Heart left ventricle (tissue), 13 donors: ENCODE data around the gene CYBA.
"Not testable (repeated sequence)": the region's sequence is repeated elsewhere in the genome, so short reads cannot be mapped to it uniquely, and the experiment has no call there.

ENCODE experiments used
- POLR2A ChIP-seq, 2 donors: fragments of 450-650 bp; IDR thresholded peaks; one replicate each; pipeline ENCODE4 v1.6.1; 2017; ENCODE audit warnings: antibody characterized with exemption in 2 of 2, mild to moderate bottlenecking in 2 of 2, moderate library complexity in 2 of 2
- TF ChIP-seq, protein P1 (sequence below), 12 donors: fragments of 200-600 bp; sonication (generic) in 4 of 12; IDR thresholded peaks; one replicate each; pipeline versions ENCODE4 v1.5.0 to v1.8.0; 2018 to 2022; ENCODE audit warnings: antibody characterized with exemption in 12 of 12, mild to moderate bottlenecking in 5 of 12
- donor health status: ischemic (EF 13 %, LVEDD 7.1; RV severe dilation, severe dysfunction).
- donor health status: DM: no; HTN: yes; CAD: no.
- donor health status: DM: no; HTN: no; CAD: no.
- donor health status: ischemic (EF 25% LVEDD 6.9; RV normal size, moderate dysfunction).
- donor health status: ischemic (EF 25% LVEDD 5.7; RV mildly dilated, moderate dysfunction).
- donor health status: ischemic (EF 35%, LVEDD 5.7; RV mildly dilated, moderate dysfunction).
- donor health status: nonischemic (EF 11% LVEDD 7.7; RV severe dilation, severe dysfunction).
- donor health status: DM: yes; HTN: yes; CAD: no.
- donor health status: PGD.
- donor health status: ischemic (EF 29% LVEDD 5.4; RV normal size, mild dysfunction).
- donor health status: nonischemic (EF 23%, LVEDD 6.1; RV moderate dilation, normal function).

DNA sequence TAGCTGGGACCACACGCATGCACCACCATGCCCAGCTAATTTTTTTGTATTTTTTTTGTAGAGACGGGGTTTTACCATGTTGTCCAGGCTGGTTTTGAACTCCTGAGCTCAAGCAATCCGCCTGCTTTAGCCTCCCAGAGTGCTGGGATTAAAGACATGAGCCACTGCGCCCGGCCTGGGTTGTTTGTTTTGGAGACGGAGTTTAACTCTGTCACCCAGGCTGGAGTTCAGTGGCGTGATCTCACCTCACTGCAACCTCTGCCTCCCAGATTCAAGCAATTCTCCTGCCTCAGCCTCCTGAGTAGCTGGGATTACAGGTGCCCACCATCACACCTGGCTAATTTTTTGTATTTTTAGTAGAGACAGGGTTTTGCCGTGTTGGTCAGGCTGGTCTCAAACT, 41.4 kb downstream of the CYBA start:
- TF ChIP-seq, protein P1, sequence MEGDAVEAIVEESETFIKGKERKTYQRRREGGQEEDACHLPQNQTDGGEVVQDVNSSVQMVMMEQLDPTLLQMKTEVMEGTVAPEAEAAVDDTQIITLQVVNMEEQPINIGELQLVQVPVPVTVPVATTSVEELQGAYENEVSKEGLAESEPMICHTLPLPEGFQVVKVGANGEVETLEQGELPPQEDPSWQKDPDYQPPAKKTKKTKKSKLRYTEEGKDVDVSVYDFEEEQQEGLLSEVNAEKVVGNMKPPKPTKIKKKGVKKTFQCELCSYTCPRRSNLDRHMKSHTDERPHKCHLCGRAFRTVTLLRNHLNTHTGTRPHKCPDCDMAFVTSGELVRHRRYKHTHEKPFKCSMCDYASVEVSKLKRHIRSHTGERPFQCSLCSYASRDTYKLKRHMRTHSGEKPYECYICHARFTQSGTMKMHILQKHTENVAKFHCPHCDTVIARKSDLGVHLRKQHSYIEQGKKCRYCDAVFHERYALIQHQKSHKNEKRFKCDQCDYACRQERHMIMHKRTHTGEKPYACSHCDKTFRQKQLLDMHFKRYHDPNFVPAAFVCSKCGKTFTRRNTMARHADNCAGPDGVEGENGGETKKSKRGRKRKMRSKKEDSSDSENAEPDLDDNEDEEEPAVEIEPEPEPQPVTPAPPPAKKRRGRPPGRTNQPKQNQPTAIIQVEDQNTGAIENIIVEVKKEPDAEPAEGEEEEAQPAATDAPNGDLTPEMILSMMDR (IDR thresholded peaks at IDR 0.05), result not testable (repeated sequence)
- TF ChIP-seq POLR2A (IDR thresholded peaks at IDR 0.05), result not testable (repeated sequence)
